ENCODE results near the gene KIF27. TPM values are rescaled to one million over a fixed set of nuclear protein-coding genes. Genes with fewer than 3 reads are reported as not detected.

Gene KIF27
- total and polyA plus RNA-seq, 9 donors, result 5.5 to 8.3 (median 6.6) TPM

Other genes starting within 250 kb of the KIF27 start
- 59.4 TPM for gene UBQLN1, start 213.5 kb downstream of the KIF27 start, total RNA-seq
- gene UBQLN1, start 213.5 kb downstream of the KIF27 start, polyA plus RNA-seq (ENCODE audit: insufficient read depth in 1 of 8, insufficient read length in 8 of 8, low replicate concordance in 1 of 8), result 10 to 100 TPM; 56.3 to 81.8 (median 68.1) TPM
- gene GKAP1, start 103.7 kb downstream of the KIF27 start, total RNA-seq, result 11.8 TPM
- gene GKAP1, start 103.7 kb downstream of the KIF27 start, polyA plus RNA-seq (ENCODE audit: insufficient read depth in 1 of 8, insufficient read length in 8 of 8, low replicate concordance in 1 of 8), result 10 to 100 TPM; 12.3 to 19.4 (median 16.0) TPM
- 337 TPM for gene HNRNPK, start 58.8 kb upstream of the KIF27 start, total RNA-seq
- 100 to 1,000 TPM; 433 to 540 (median 467) TPM for gene HNRNPK, start 58.8 kb upstream of the KIF27 start, polyA plus RNA-seq (ENCODE audit: insufficient read depth in 1 of 8, insufficient read length in 8 of 8, low replicate concordance in 1 of 8)
- gene RMI1, start 59.4 kb upstream of the KIF27 start, total RNA-seq, result 5.8 TPM
- 10 to 100 TPM in 2 of 8 donors, 1 to 10 TPM in 6; 7.9 to 11.1 (median 8.8) TPM for gene RMI1, start 59.4 kb upstream of the KIF27 start, polyA plus RNA-seq (ENCODE audit: insufficient read depth in 1 of 8, insufficient read length in 8 of 8, low replicate concordance in 1 of 8)